HFFc6 (cell line): ENCODE data around the gene HCCS. TPM values are rescaled to one million over a fixed set of nuclear protein-coding genes. Genes with fewer than 3 reads are reported as not detected.
"Not testable (repeated sequence)": the region's sequence is repeated elsewhere in the genome, so short reads cannot be mapped to it uniquely, and the experiment has no call there.

Experiments
- DNase-seq: peaks from one replicate; pipeline ENCODE4 v3.0.0-alpha.2; 2018
- H3K27ac Mint-ChIP-seq: 2 replicates; pipeline ENCODE4 v1.8.0; 2020; ENCODE audit warnings: mild to moderate bottlenecking, mixed read lengths
- H3K27me3 Mint-ChIP-seq: 2 replicates; pipeline ENCODE4 v1.8.0; 2021; ENCODE audit warnings: mild to moderate bottlenecking, moderate library complexity, mixed read lengths; ENCODE audit not compliant: insufficient read depth
- H3K36me3 Mint-ChIP-seq: 2 replicates; pipeline ENCODE4 v1.8.0; 2021; ENCODE audit warnings: low read depth, mixed read lengths
- H3K4me1 Mint-ChIP-seq: 2 replicates; pipeline ENCODE4 v1.8.0; 2020; ENCODE audit warnings: low read depth, mixed read lengths
- H3K4me3 Mint-ChIP-seq: 2 replicates; pipeline ENCODE4 v1.8.0; 2020; ENCODE audit warnings: mild to moderate bottlenecking, moderate library complexity, mixed read lengths
- H3K9me3 Mint-ChIP-seq: 2 replicates; pipeline ENCODE4 v1.8.0; 2020; ENCODE audit warnings: mild to moderate bottlenecking, mixed read lengths
- total RNA-seq, 6 experiments: library from RNA; stranded (reverse); fragmentation: NEBNext Ultra II Directional; extraction: Animal tissue kit (Norgen Biotek cat#: 25700); gene quantifications; 2 replicates in 1 of 6; 3 replicates in 5 of 6; pipeline ENCODE4 v1.2.3, GENCODE V29; 2021
- TF ChIP-seq, protein P1 (sequence below): fragments of 200-600 bp; sonication (generic); IDR thresholded peaks from 2 replicates; pipeline ENCODE4 v1.5.0; 2021; ENCODE audit warnings: antibody characterized with exemption, mild to moderate bottlenecking

HCCS gene
- total RNA-seq, 6 experiments from 2014 or later, result 42.1 to 48.0 (median 44.8) TPM

DNA sequence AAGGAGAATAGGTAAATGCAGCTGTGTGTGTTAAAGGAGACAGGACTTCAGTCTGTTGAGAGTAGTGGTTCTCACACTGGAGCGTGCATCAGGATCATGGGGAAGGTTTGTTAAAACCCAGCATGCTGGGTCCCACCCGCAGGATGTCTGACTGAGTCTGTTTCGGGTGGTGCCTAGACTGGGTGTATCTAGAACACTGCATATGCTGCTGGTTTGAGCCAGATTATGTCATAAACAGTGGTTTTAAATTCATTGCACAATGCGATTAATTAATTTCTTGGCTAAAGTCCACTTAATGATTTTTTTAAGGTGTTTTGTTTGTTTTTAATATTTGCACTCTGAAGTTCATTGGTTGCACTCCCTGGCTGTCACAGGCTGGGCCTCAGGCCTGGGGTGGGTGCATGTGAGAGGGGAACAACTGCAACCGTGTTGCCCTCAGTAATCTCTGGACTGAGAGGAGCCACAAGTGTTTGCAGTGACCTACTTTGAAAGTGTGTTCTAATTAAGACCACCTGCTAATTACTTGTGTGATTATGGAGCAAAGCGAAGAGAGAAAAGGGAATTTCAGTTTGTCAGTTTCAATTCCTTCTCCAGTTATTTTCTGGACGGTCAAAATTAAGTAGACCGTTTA lies 8.3 kb downstream of the HCCS start:
- TF ChIP-seq, protein P1, sequence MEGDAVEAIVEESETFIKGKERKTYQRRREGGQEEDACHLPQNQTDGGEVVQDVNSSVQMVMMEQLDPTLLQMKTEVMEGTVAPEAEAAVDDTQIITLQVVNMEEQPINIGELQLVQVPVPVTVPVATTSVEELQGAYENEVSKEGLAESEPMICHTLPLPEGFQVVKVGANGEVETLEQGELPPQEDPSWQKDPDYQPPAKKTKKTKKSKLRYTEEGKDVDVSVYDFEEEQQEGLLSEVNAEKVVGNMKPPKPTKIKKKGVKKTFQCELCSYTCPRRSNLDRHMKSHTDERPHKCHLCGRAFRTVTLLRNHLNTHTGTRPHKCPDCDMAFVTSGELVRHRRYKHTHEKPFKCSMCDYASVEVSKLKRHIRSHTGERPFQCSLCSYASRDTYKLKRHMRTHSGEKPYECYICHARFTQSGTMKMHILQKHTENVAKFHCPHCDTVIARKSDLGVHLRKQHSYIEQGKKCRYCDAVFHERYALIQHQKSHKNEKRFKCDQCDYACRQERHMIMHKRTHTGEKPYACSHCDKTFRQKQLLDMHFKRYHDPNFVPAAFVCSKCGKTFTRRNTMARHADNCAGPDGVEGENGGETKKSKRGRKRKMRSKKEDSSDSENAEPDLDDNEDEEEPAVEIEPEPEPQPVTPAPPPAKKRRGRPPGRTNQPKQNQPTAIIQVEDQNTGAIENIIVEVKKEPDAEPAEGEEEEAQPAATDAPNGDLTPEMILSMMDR, result no peak
- Mint-ChIP-seq H3K4me1 (peaks cover 31% of the 10 kb centered on the region), H3K36me3 (peaks cover 22% of the 10 kb centered on the region), H3K27me3 (no peaks in the 10 kb centered on the region), H3K4me3 (no peak overlapping the region), H3K9me3 (no peaks in the 10 kb centered on the region), H3K27ac (no peak overlapping the region)
- DNase-seq, result no peak

GRCh38 chrX:11123087-11123486 lies 12.0 kb downstream of the HCCS start:
- H3K4me3 Mint-ChIP-seq, DNase-seq, H3K9me3 Mint-ChIP-seq, H3K27ac Mint-ChIP-seq, H3K4me1 Mint-ChIP-seq, H3K27me3 Mint-ChIP-seq: not testable (repeated sequence)
- H3K36me3 Mint-ChIP-seq, result peaks cover 12% of the 10 kb centered on the region

DNA sequence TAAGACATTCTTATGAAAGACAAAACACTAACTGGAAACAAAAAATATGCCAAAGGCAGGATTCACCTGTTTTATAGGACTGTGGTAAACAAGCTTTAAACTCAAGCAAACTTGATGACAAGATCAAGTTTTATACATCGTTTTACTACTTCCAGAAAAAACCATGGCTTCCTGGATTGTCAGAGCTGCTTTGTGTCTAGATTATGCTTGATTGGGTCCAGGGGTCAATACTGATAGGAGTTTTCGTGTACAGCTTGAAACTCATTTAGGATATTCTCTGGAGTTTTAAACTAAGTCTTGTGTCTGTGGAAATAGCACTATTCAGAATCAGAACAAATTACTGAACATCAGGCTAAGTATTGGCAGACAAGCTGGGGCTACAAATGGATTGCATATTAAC lies 13.0 kb downstream of the HCCS start:
- no peak overlapping the region for H3K27ac Mint-ChIP-seq

DNA sequence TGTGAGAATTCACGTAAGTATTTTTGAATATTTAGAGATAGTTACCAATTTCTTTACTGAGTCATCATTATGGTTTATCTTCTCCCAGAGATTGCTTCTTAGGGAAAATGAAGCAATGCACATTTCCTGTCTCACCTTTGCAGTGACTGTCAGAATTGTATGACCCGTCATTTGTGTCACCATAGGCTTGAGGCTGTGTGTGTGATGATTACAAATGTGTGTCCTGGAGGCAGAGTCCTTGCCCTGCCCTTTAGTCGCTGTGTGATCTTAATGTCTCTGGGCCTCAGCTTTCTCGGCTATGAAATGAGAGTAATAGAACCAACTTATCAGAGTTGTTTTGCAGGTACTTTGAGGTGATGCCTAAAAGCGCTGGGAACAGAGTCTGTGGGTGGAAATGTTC lies 13.9 kb downstream of the HCCS start:
- Mint-ChIP-seq H3K36me3 (peaks cover 12% of the 10 kb centered on the region), H3K27me3 (no peaks in the 10 kb centered on the region), H3K9me3 (no peaks in the 10 kb centered on the region), H3K4me3 (no peak overlapping the region), H3K4me1 (no peaks in the 10 kb centered on the region; the same call in 1 of the 2 replicates), H3K27ac (no peak overlapping the region)
- no peak for DNase-seq
- TF ChIP-seq, protein P1, result no peak

More for the DNA sequence above, 13.0 kb downstream of the HCCS start:
- TF ChIP-seq, protein P1, result no peak
- Mint-ChIP-seq H3K36me3 (peaks cover 12% of the 10 kb centered on the region), H3K4me1 (no peaks in the 10 kb centered on the region; the same call in 1 of the 2 replicates), H3K4me3 (no peak overlapping the region), H3K27me3 (no peaks in the 10 kb centered on the region), H3K9me3 (no peaks in the 10 kb centered on the region)
- no peak for DNase-seq

GRCh38 chrX:11129534-11130105 lies 18.5 kb downstream of the HCCS start:
- DNase-seq, result no peak
- Mint-ChIP-seq H3K27ac (no peak overlapping the region), H3K4me3 (no peak overlapping the region), H3K4me1 (no peaks in the 10 kb centered on the region; the same call in 1 of the 2 replicates), H3K36me3 (no peaks in the 10 kb centered on the region), H3K27me3 (no peaks in the 10 kb centered on the region), H3K9me3 (no peaks in the 10 kb centered on the region)
- TF ChIP-seq, protein P1, result no peak

GRCh38 chrX:11130136-11130535 lies 19.0 kb downstream of the HCCS start:
- Mint-ChIP-seq H3K4me3 (no peak overlapping the region), H3K27me3 (no peaks in the 10 kb centered on the region), H3K9me3 (no peaks in the 10 kb centered on the region), H3K27ac (no peak overlapping the region), H3K4me1 (no peaks in the 10 kb centered on the region), H3K36me3 (no peaks in the 10 kb centered on the region)
- TF ChIP-seq, protein P1, result no peak
- DNase-seq, result no peak
